ENCODE results near the gene FGFBP1. TPM values are rescaled to one million over a fixed set of nuclear protein-coding genes. Genes with fewer than 3 reads are reported as not detected.
A peak's percentile ranks its signal among the peaks of the same experiment; 100 is the strongest.

Gene FGFBP1
- total RNA-seq, 1 donor from 2014 or later = not detected

- Mint-ChIP-seq H3K4me3 (ENCODE audit: unreplicated experiment) (no peak overlapping the region), H3K4me1 (ENCODE audit: low read depth) (no peaks in the 10 kb centered on the region), H3K27me3 (ENCODE audit: low read depth) (no peaks in the 10 kb centered on the region), H3K36me3 (ENCODE audit: low read depth) (no peaks in the 10 kb centered on the region), H3K9me3 (ENCODE audit: low read depth) (no peaks in the 10 kb centered on the region), H3K27ac (ENCODE audit: unreplicated experiment) (no peak overlapping the region)
- no peak for TF ChIP-seq CTCF (IDR thresholded peaks at IDR 0.05)
- no peak for DNase-seq (ENCODE audit: low spot score)
Observed at GRCh38 chr4:15929540-15929939, 9.0 kb downstream of the FGFBP1 start.

GRCh38 chr4:15928883-15929282, 9.7 kb downstream of the FGFBP1 start:
- Mint-ChIP-seq H3K36me3 (ENCODE audit: low read depth) (no peaks in the 10 kb centered on the region), H3K27me3 (ENCODE audit: low read depth) (no peaks in the 10 kb centered on the region), H3K4me1 (ENCODE audit: low read depth) (no peaks in the 10 kb centered on the region), H3K9me3 (ENCODE audit: low read depth) (no peaks in the 10 kb centered on the region), H3K27ac (ENCODE audit: unreplicated experiment) (no peak overlapping the region), H3K4me3 (ENCODE audit: unreplicated experiment) (no peak overlapping the region)
- no peak for DNase-seq (ENCODE audit: low spot score)
- TF ChIP-seq CTCF (IDR thresholded peaks at IDR 0.05) = no peak

GRCh38 chr4:15926486-15926885, 12.1 kb downstream of the FGFBP1 start:
- Mint-ChIP-seq H3K4me1 (ENCODE audit: low read depth) (peaks cover 3% of the 10 kb centered on the region), H3K9me3 (ENCODE audit: low read depth) (no peaks in the 10 kb centered on the region), H3K27me3 (ENCODE audit: low read depth) (no peaks in the 10 kb centered on the region), H3K4me3 (ENCODE audit: unreplicated experiment) (no peak overlapping the region), H3K27ac (ENCODE audit: unreplicated experiment) (no peak overlapping the region), H3K36me3 (ENCODE audit: low read depth) (no peaks in the 10 kb centered on the region)
- DNase-seq (ENCODE audit: low spot score) = no peak
- TF ChIP-seq CTCF (IDR thresholded peaks at IDR 0.05) = no peak

GRCh38 chr4:15925830-15926229, 12.7 kb downstream of the FGFBP1 start:
- Mint-ChIP-seq H3K4me1 (ENCODE audit: low read depth) (peaks cover 10% of the 10 kb centered on the region), H3K27me3 (ENCODE audit: low read depth) (no peaks in the 10 kb centered on the region), H3K27ac (ENCODE audit: unreplicated experiment) (no peak overlapping the region), H3K9me3 (ENCODE audit: low read depth) (no peaks in the 10 kb centered on the region), H3K4me3 (ENCODE audit: unreplicated experiment) (no peak overlapping the region), H3K36me3 (ENCODE audit: low read depth) (no peaks in the 10 kb centered on the region)
- no peak for TF ChIP-seq CTCF (IDR thresholded peaks at IDR 0.05)
- no peak for DNase-seq (ENCODE audit: low spot score)

- H3K27me3 Mint-ChIP-seq (ENCODE audit: low read depth) = no peaks in the 10 kb centered on the region
- H3K4me3 Mint-ChIP-seq (ENCODE audit: unreplicated experiment) = no peak overlapping the region
- H3K36me3 Mint-ChIP-seq (ENCODE audit: low read depth) = no peaks in the 10 kb centered on the region
- H3K9me3 Mint-ChIP-seq (ENCODE audit: low read depth) = no peaks in the 10 kb centered on the region
- H3K27ac Mint-ChIP-seq (ENCODE audit: unreplicated experiment) = peak overlapping the region; percentile 3
- no peak for DNase-seq (ENCODE audit: low spot score)
- peaks cover 16% of the 10 kb centered on the region for H3K4me1 Mint-ChIP-seq (ENCODE audit: low read depth)
- no peak for TF ChIP-seq CTCF (IDR thresholded peaks at IDR 0.05)
Observed at GRCh38 chr4:15921592-15921932, 17.0 kb downstream of the FGFBP1 start.
